Kidney tubule cell (primary cell): ENCODE measurements around the gene GDAP1L1.
"Not testable (repeated sequence)": the region's sequence is repeated elsewhere in the genome, so short reads cannot be mapped to it uniquely, and the experiment has no call there.

Experiments used
- DNase-seq: peaks from one replicate; pipeline ENCODE4 v3.0.0-alpha.2; 2018; ENCODE audit warnings: low spot score

Gene GDAP1L1

GRCh38 chr20:44302736-44303135 lies 55.6 kb downstream of the GDAP1L1 start:
- no peak for DNase-seq

- no peak for DNase-seq
Observed at GRCh38 chr20:44304383-44304782, 57.3 kb downstream of the GDAP1L1 start.

- DNase-seq, result no peak
Observed at GRCh38 chr20:44306927-44307326, 59.8 kb downstream of the GDAP1L1 start.

- DNase-seq, result peak; percentile 18
Observed at GRCh38 chr20:44309763-44310663, 62.9 kb downstream of the GDAP1L1 start.

- DNase-seq, result peak; percentile 97
Observed at GRCh38 chr20:44310664-44311639, 63.8 kb downstream of the GDAP1L1 start, which contains the start of gene FITM2. Gene FITM2 (minus strand): TSS chr20:44311202. CDS start chr20:44311148, 54 bp downstream.

- DNase-seq, result no peak
Observed at GRCh38 chr20:44314870-44315269, 67.8 kb downstream of the GDAP1L1 start.

GRCh38 chr20:44319839-44320422 lies 72.8 kb downstream of the GDAP1L1 start:
- no peak for DNase-seq

GRCh38 chr20:44324343-44324742 lies 77.2 kb downstream of the GDAP1L1 start:
- no peak for DNase-seq

GRCh38 chr20:44326391-44327159 lies 79.5 kb downstream of the GDAP1L1 start:
- no peak for DNase-seq

GRCh38 chr20:44327748-44328147 lies 80.6 kb downstream of the GDAP1L1 start:
- not testable (repeated sequence) for DNase-seq

GRCh38 chr20:44328428-44328827 lies 81.3 kb downstream of the GDAP1L1 start:
- no peak for DNase-seq
